ENCODE data around the gene PRRG2. TPM values are rescaled to one million over a fixed set of nuclear protein-coding genes. Genes with fewer than 3 reads are reported as not detected.
A peak's percentile ranks its signal among the peaks of the same experiment; 100 is the strongest.

The PRRG2 gene
- 1 to 10 TPM; 1.2 TPM for total RNA-seq
- 0.24 TPM for polyA plus RNA-seq

- no peak for DNase-seq
- peaks cover 27 to 37% (median 34%) of the 10 kb centered on the region in 3 donors for H3K4me1 Mint-ChIP-seq
- Histone ChIP-seq H3K4me3 (ENCODE audit: low read length) (peak within 1 kb of the TSS; percentile 93), H3K27me3 (ENCODE audit: insufficient read depth, low read length, poor library complexity, severe bottlenecking) (no peaks in the 10 kb centered on the region), H3K4me1 (ENCODE audit: insufficient read depth, low read length) (peaks cover 24% of the 10 kb centered on the region), H3K36me3 (ENCODE audit: insufficient read depth, low read length) (no peaks in the 10 kb centered on the region), H3K27ac (ENCODE audit: low read depth, low read length) (peak within 1 kb of the TSS; percentile 78), H3K9me3 (ENCODE audit: low read length) (no peaks in the 10 kb centered on the region)
- peak within 1 kb of the TSS; percentile 65 to 98 (median 92) for H3K27ac Mint-ChIP-seq
- no peaks in the 10 kb centered on the region for H3K9me3 Mint-ChIP-seq
- H3K27me3 Mint-ChIP-seq = no peaks in the 10 kb centered on the region
- POLR2A ChIA-PET = interaction anchor here (0.5 to 2.6 kb wide), 11 partner anchors 9 to 296 kb away, joined by 3 to 13 read pairs (median 4); partner anchors contain the start of genes BCL2L12, IRF3 and RRAS
- peak within 1 kb of the TSS; percentile 90 to 95 (median 94) for H3K4me3 Mint-ChIP-seq
- CTCF ChIA-PET = interaction anchor here (1.1 to 4.3 kb wide), 8 partner anchors 9 to 96 kb away, joined by 3 to 29 read pairs (median 4); partner anchors contain the start of genes PRMT1 and RRAS
- peaks cover 0 to 18% (median 0%) of the 10 kb centered on the region in 3 donors for H3K36me3 Mint-ChIP-seq
These were observed at the start of gene PRRG2 for GRCh38 chr19:49581007-49581508. Gene PRRG2, plus strand, starts transcription at chr19:49581316. Its CDS starts 1,904 bp downstream, at chr19:49583220.

GRCh38 chr19:49533551-49534488, 47.3 kb upstream of the PRRG2 start:
- H3K4me3 Mint-ChIP-seq = peak overlapping the region; percentile 78 to 94 (median 87)
- H3K4me1 Mint-ChIP-seq = peaks cover 18 to 26% (median 20%) of the 10 kb centered on the region in 3 donors
- peak; percentile 83 to 88 (median 84) for DNase-seq
- Histone ChIP-seq H3K27ac (ENCODE audit: low read depth, low read length) (no peak overlapping the region), H3K4me1 (ENCODE audit: insufficient read depth, low read length) (peaks cover 22% of the 10 kb centered on the region), H3K36me3 (ENCODE audit: insufficient read depth, low read length) (no peaks in the 10 kb centered on the region), H3K9me3 (ENCODE audit: low read length) (no peaks in the 10 kb centered on the region), H3K4me3 (ENCODE audit: low read length) (peak overlapping the region; percentile 64), H3K27me3 (ENCODE audit: insufficient read depth, low read length, poor library complexity, severe bottlenecking) (no peaks in the 10 kb centered on the region)
- no peaks in the 10 kb centered on the region for H3K9me3 Mint-ChIP-seq
- H3K36me3 Mint-ChIP-seq = no peaks in the 10 kb centered on the region
- H3K27me3 Mint-ChIP-seq = peaks cover 0 to 4% of the 10 kb centered on the region in 2 donors
- CTCF ChIA-PET = interaction anchor here (0.6 to 6.0 kb wide), 8 partner anchors 14 to 142 kb away, joined by 3 to 47 read pairs (median 4); no protein-coding TSS in a partner anchor
- POLR2A ChIA-PET = interaction anchor here (0.5 to 1.7 kb wide), 7 partner anchors 13 to 57 kb away, joined by 3 to 4 read pairs (median 3); partner anchors contain the start of gene RPS11
- H3K27ac Mint-ChIP-seq = peak overlapping the region; percentile 59 to 91 (median 88)

GRCh38 chr19:49534632-49535385, 46.3 kb upstream of the PRRG2 start:
- H3K27me3 ChIP-seq (ENCODE audit: insufficient read depth, low read length, poor library complexity, severe bottlenecking) = no peaks in the 10 kb centered on the region
- ChIA-PET POLR2A (interaction anchor here (0.5 to 1.7 kb wide), 7 partner anchors 12 to 56 kb away, joined by 3 to 4 read pairs (median 3); partner anchors contain the start of gene RPS11), CTCF (interaction anchor here (0.6 to 6.0 kb wide), 9 partner anchors 13 to 143 kb away, joined by 3 to 47 read pairs (median 4); no protein-coding TSS in a partner anchor)
- H3K4me1 ChIP-seq (ENCODE audit: insufficient read depth, low read length) = peaks cover 22% of the 10 kb centered on the region
- H3K36me3 ChIP-seq (ENCODE audit: insufficient read depth, low read length) = no peaks in the 10 kb centered on the region
- Mint-ChIP-seq H3K9me3 (no peaks in the 10 kb centered on the region), H3K27me3 (peaks cover 0 to 4% of the 10 kb centered on the region in 2 donors), H3K4me1 (peaks cover 18 to 26% (median 20%) of the 10 kb centered on the region in 3 donors), H3K36me3 (no peaks in the 10 kb centered on the region), H3K27ac (peak overlapping the region; percentile 33 to 91 (median 78)), H3K4me3 (peak overlapping the region; percentile 78 to 94 (median 87))
- DNase-seq = no peak
- H3K4me3 ChIP-seq (ENCODE audit: low read length) = peak overlapping the region; percentile 64
- no peaks in the 10 kb centered on the region for H3K9me3 ChIP-seq (ENCODE audit: low read length)
- no peak overlapping the region for H3K27ac ChIP-seq (ENCODE audit: low read depth, low read length)

- no peaks in the 10 kb centered on the region for H3K27me3 ChIP-seq (ENCODE audit: insufficient read depth, low read length, poor library complexity, severe bottlenecking)
- H3K27ac ChIP-seq (ENCODE audit: low read depth, low read length) = no peak overlapping the region
- peaks cover 22% of the 10 kb centered on the region for H3K4me1 ChIP-seq (ENCODE audit: insufficient read depth, low read length)
- H3K9me3 Mint-ChIP-seq = no peaks in the 10 kb centered on the region
- ChIA-PET POLR2A (interaction anchor here (0.7 to 1.6 kb wide), 3 partner anchors 15 to 34 kb away, joined by 3 to 6 read pairs (median 4); no protein-coding TSS in a partner anchor), CTCF (interaction anchor here (1.8 to 6.0 kb wide), 2 partner anchors 10 to 31 kb away, joined by 9 to 47 read pairs; no protein-coding TSS in a partner anchor)
- H3K9me3 ChIP-seq (ENCODE audit: low read length) = no peaks in the 10 kb centered on the region
- H3K36me3 Mint-ChIP-seq = no peaks in the 10 kb centered on the region
- DNase-seq = no peak
- H3K4me3 Mint-ChIP-seq = no peak overlapping the region
- H3K27me3 Mint-ChIP-seq = no peaks in the 10 kb centered on the region
- H3K27ac Mint-ChIP-seq = no peak overlapping the region
- no peak overlapping the region for H3K4me3 ChIP-seq (ENCODE audit: low read length)
- H3K36me3 ChIP-seq (ENCODE audit: insufficient read depth, low read length) = no peaks in the 10 kb centered on the region
- H3K4me1 Mint-ChIP-seq = peaks cover 14 to 29% (median 20%) of the 10 kb centered on the region in 3 donors
These were observed 44.1 kb upstream of the PRRG2 start for GRCh38 chr19:49536921-49537462.

- peaks cover 13 to 20% (median 14%) of the 10 kb centered on the region in 3 donors for H3K4me1 Mint-ChIP-seq
- no peaks in the 10 kb centered on the region for H3K27me3 Mint-ChIP-seq
- POLR2A ChIA-PET = interaction anchor here (0.6 to 0.7 kb wide), 2 partner anchors 15 to 30 kb away, joined by 4 to 13 read pairs; no protein-coding TSS in a partner anchor
- no peaks in the 10 kb centered on the region for H3K9me3 Mint-ChIP-seq
- H3K9me3 ChIP-seq (ENCODE audit: low read length) = no peaks in the 10 kb centered on the region
- H3K27me3 ChIP-seq (ENCODE audit: insufficient read depth, low read length, poor library complexity, severe bottlenecking) = no peaks in the 10 kb centered on the region
- H3K4me3 Mint-ChIP-seq = no peak overlapping the region
- no peak overlapping the region for H3K4me3 ChIP-seq (ENCODE audit: low read length)
- no peak overlapping the region for H3K27ac Mint-ChIP-seq
- H3K36me3 ChIP-seq (ENCODE audit: insufficient read depth, low read length) = no peaks in the 10 kb centered on the region
- no peak overlapping the region for H3K27ac ChIP-seq (ENCODE audit: low read depth, low read length)
- no peak for DNase-seq
- H3K36me3 Mint-ChIP-seq = no peaks in the 10 kb centered on the region
- CTCF ChIA-PET = interaction anchor here (0.8 to 6.0 kb wide), 3 partner anchors 9 to 32 kb away, joined by 3 to 47 read pairs (median 4); no protein-coding TSS in a partner anchor
- peaks cover 14% of the 10 kb centered on the region for H3K4me1 ChIP-seq (ENCODE audit: insufficient read depth, low read length)
These were observed 42.5 kb upstream of the PRRG2 start for GRCh38 chr19:49538643-49539042.

GRCh38 chr19:49539192-49539952, 41.7 kb upstream of the PRRG2 start:
- no peaks in the 10 kb centered on the region for H3K36me3 ChIP-seq (ENCODE audit: insufficient read depth, low read length)
- ChIA-PET POLR2A (no interaction called here), CTCF (interaction anchor here (1.0 to 6.0 kb wide), 2 partner anchors 8 to 33 kb away, joined by 4 to 47 read pairs; no protein-coding TSS in a partner anchor)
- no peak overlapping the region for H3K4me3 ChIP-seq (ENCODE audit: low read length)
- H3K27me3 ChIP-seq (ENCODE audit: insufficient read depth, low read length, poor library complexity, severe bottlenecking) = no peaks in the 10 kb centered on the region
- peaks cover 12% of the 10 kb centered on the region for H3K4me1 ChIP-seq (ENCODE audit: insufficient read depth, low read length)
- peaks cover 0 to 1% of the 10 kb centered on the region in 2 donors for H3K27me3 Mint-ChIP-seq
- DNase-seq = no peak
- no peak overlapping the region for H3K27ac ChIP-seq (ENCODE audit: low read depth, low read length)
- H3K36me3 Mint-ChIP-seq = no peaks in the 10 kb centered on the region
- H3K4me1 Mint-ChIP-seq = peaks cover 11 to 17% (median 15%) of the 10 kb centered on the region in 3 donors
- H3K4me3 Mint-ChIP-seq = no peak overlapping the region
- H3K9me3 Mint-ChIP-seq = no peaks in the 10 kb centered on the region
- H3K27ac Mint-ChIP-seq = peak overlapping the region in 1 of 8 donors; percentile 75
- no peaks in the 10 kb centered on the region for H3K9me3 ChIP-seq (ENCODE audit: low read length)

Data from CD8-positive, alpha-beta memory T cell (primary cell).